Gastrocnemius medialis (tissue), 4 donors: ENCODE measurements around the gene PPP1R16B. TPM values are rescaled to one million over a fixed set of nuclear protein-coding genes. Genes with fewer than 3 reads are reported as not detected.

Source experiments
- ATAC-seq, 2 donors: fragments of 150-250 bp; one replicate each; pipeline ENCODE4 v1.9.1; 2016
- DNase-seq, 2 donors: peaks; one replicate each; pipeline ENCODE4 v3.0.0-alpha.2; 2019
- H3K27ac ChIP-seq, 4 donors: fragments of 200-600 bp; sonication (generic); 1 replicate in 1 of 4; 2 replicates in 3 of 4; pipeline ENCODE4 v1.5.1; 2016 to 2018; ENCODE audit warnings: mild to moderate bottlenecking in 2 of 4, moderate library complexity in 1 of 4
- H3K27me3 ChIP-seq, 3 donors: fragments of 200-600 bp; sonication (generic) in 2 of 3; 1 replicate in 1 of 3; 2 replicates in 2 of 3; pipeline versions ENCODE4 v1.5.1 to v1.6.0; 2016 to 2019; ENCODE audit warnings: mild to moderate bottlenecking in 1 of 3, moderate library complexity in 1 of 3
- H3K36me3 ChIP-seq, 2 donors: fragments of 200-600 bp; sonication (generic) in 1 of 2; one replicate each; pipeline ENCODE4 v1.5.1; 2017 to 2018
- H3K4me1 ChIP-seq, 2 donors: fragments of 200-600 bp; sonication (generic) in 1 of 2; one replicate each; pipeline ENCODE4 v1.5.1; 2016 to 2017; ENCODE audit warnings: mild to moderate bottlenecking in 2 of 2
- H3K4me3 ChIP-seq, 4 donors: fragments of 200-600 bp; sonication (generic) in 3 of 4; 1 replicate in 1 of 4; 2 replicates in 3 of 4; pipeline ENCODE4 v1.5.1; 2016 to 2019; ENCODE audit warnings: mild to moderate bottlenecking in 2 of 4
- H3K9me3 ChIP-seq, 3 donors: fragments of 200-600 bp; sonication (generic) in 2 of 3; 1 replicate in 1 of 3; 2 replicates in 2 of 3; pipeline ENCODE4 v1.5.1; 2016 to 2019
- POLR2A ChIP-seq, 2 donors: fragments of 450-650 bp; IDR thresholded peaks; one replicate each; pipeline ENCODE4 v1.6.1; 2017; ENCODE audit warnings: antibody characterized with exemption in 2 of 2, mild to moderate bottlenecking in 2 of 2, moderate library complexity in 2 of 2
- in situ Hi-C, 4 donors: fragments of 200-750 bp; cut with MboI; loops; one replicate each; pipeline versions ENCODE4 v1.15.0 to v1.8.0; 2017; ENCODE audit warnings: low sequenced_read_pairs in 4 of 4
- intact Hi-C: fragments of 100-400 bp; cut with DNase I; formaldehyde crosslinking; loops from one replicate; pipeline ENCODE4 v1.15.1; 2023; ENCODE audit warnings: low total_unique reads
- total RNA-seq, 4 donors: library from RNA; depleted of rRNA; stranded (reverse); fragments of >200 nt; gene quantifications; one replicate each; pipeline versions ENCODE4 v1.1.0 to v1.2.3, GENCODE V29; 2016
- TF ChIP-seq, protein P1 (sequence below), 5 experiments: fragments of 450-650 bp in 3 of 5; fragments of 200-600 bp in 2 of 5; sonication (generic) in 2 of 5; IDR thresholded peaks in 4 of 5; conservative IDR thresholded peaks in 1 of 5; 1 replicate in 4 of 5; 2 replicates in 1 of 5; pipeline ENCODE4 v1.5.1; 2016 to 2019; ENCODE audit warnings: antibody characterized with exemption in 5 of 5, mild to moderate bottlenecking in 3 of 5, moderate library complexity in 3 of 5

PPP1R16B gene
- total RNA-seq, 4 donors from 2014 or later = 0.16 to 2.4 (median 0.59) TPM

DNA sequence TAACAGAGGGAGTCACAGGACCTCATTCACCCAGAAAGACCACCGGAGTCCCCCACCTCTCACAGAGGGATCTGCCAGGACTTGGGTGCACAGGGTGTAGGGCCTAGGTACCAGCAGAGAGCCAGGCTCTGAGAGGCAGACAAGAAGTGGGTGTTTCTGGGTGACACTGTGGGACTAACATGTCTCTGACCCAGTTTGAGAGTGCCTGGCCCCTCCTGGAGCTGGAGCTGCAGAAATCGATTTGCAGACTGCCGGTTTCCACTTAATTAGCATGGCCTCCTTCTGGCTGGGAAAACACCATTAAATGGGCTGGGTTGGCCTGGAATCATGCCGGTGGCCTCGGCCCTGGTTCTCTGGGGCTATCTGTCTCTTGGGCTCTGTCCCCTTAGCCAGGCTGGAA lies 59.2 kb downstream of the PPP1R16B start:
- DNase-seq (no peak), ATAC-seq (no peak)
- TF ChIP-seq, protein P1, sequence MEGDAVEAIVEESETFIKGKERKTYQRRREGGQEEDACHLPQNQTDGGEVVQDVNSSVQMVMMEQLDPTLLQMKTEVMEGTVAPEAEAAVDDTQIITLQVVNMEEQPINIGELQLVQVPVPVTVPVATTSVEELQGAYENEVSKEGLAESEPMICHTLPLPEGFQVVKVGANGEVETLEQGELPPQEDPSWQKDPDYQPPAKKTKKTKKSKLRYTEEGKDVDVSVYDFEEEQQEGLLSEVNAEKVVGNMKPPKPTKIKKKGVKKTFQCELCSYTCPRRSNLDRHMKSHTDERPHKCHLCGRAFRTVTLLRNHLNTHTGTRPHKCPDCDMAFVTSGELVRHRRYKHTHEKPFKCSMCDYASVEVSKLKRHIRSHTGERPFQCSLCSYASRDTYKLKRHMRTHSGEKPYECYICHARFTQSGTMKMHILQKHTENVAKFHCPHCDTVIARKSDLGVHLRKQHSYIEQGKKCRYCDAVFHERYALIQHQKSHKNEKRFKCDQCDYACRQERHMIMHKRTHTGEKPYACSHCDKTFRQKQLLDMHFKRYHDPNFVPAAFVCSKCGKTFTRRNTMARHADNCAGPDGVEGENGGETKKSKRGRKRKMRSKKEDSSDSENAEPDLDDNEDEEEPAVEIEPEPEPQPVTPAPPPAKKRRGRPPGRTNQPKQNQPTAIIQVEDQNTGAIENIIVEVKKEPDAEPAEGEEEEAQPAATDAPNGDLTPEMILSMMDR (IDR thresholded peaks at IDR 0.05 in 4 of 5, conservative IDR thresholded peaks at IDR 0.05 in 1 of 5) = no peak
- TF ChIP-seq POLR2A (IDR thresholded peaks at IDR 0.05) = no peak
- Histone ChIP-seq H3K4me1 (no peaks in the 10 kb centered on the region), H3K27me3 (no peaks in the 10 kb centered on the region), H3K4me3 (no peak overlapping the region), H3K9me3 (no peaks in the 10 kb centered on the region), H3K27ac (no peak overlapping the region), H3K36me3 (no peaks in the 10 kb centered on the region)
- in situ Hi-C loops = no loop called here
- intact Hi-C loops = no loop called here

DNA sequence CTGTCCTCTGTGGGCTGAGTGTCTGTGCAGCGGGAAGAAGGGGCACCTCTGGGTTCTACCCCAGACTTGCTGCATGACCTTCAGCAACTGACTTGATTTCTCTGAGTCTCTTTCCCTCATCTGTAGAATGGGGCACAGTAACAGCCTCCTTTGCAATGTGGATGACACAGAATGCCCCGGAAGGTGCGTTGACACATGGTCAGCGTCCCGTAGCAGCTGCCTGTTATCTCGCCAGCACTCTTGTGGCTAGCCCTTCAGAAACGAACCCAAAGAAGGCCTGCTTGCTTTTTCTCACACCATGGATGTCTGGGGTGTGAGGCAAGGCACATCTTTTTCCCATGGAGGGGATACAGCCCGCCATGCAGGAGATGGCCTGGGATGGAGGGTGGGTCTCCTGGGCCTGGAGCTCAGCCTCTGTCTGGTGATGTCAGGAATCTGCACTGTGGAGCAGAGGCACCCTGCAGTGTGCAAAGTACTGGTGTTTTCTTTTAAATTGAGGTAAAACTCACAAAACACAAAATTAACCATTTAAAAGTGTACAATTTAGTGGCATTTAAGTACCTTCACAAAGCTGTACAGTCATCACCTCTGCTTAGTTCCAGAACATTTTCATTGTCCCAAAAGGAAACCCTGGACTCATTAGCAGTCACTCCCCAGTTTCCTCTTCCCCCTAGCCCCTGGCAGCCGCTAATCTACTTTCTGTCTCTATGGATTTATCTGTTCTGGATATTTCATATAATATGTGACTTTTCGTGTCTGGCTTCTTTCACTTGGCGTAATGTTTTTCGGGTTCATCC lies 61.0 kb downstream of the PPP1R16B start:
- no peak overlapping the region for H3K4me3 ChIP-seq
- peak overlapping the region in 2 of 4 donors; percentile 25 to 54 for H3K27ac ChIP-seq
- intact Hi-C loops = no loop called here

DNA sequence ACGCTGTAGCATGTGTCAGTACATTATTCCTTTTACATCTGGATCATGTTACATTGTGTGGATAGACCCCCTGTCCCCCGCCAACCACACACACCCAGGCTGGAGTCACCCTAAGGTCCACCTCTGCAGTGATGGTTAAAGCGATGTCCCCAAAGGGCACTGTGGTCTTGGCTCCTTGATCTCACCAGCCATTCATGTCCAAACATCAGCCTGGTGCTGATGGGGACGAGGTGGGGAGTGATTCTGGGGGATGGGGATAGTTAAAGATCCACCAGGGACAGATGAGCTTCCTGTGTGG lies 61.5 kb downstream of the PPP1R16B start:
- Histone ChIP-seq H3K36me3 (no peaks in the 10 kb centered on the region), H3K27ac (peak overlapping the region in 1 of 4 donors; percentile 3), H3K9me3 (no peaks in the 10 kb centered on the region), H3K27me3 (no peaks in the 10 kb centered on the region), H3K4me1 (peaks cover 0 to 4% of the 10 kb centered on the region in 2 donors), H3K4me3 (no peak overlapping the region)
- ATAC-seq = no peak
- in situ Hi-C loops (no loop called here), intact Hi-C loops (no loop called here)
- DNase-seq = no peak
- TF ChIP-seq, protein P1 (IDR thresholded peaks at IDR 0.05 in 4 of 5, conservative IDR thresholded peaks at IDR 0.05 in 1 of 5) = no peak
- TF ChIP-seq POLR2A (IDR thresholded peaks at IDR 0.05) = no peak

More for the DNA sequence above, 61.0 kb downstream of the PPP1R16B start:
- Histone ChIP-seq H3K36me3 (no peaks in the 10 kb centered on the region), H3K4me1 (peaks cover 0 to 4% of the 10 kb centered on the region in 2 donors), H3K27me3 (no peaks in the 10 kb centered on the region), H3K9me3 (no peaks in the 10 kb centered on the region)
- DNase-seq (no peak), ATAC-seq (no peak)
- in situ Hi-C loops = no loop called here
- TF ChIP-seq POLR2A (IDR thresholded peaks at IDR 0.05) = no peak
- TF ChIP-seq, protein P1 (IDR thresholded peaks at IDR 0.05 in 4 of 5, conservative IDR thresholded peaks at IDR 0.05 in 1 of 5) = no peak

DNA sequence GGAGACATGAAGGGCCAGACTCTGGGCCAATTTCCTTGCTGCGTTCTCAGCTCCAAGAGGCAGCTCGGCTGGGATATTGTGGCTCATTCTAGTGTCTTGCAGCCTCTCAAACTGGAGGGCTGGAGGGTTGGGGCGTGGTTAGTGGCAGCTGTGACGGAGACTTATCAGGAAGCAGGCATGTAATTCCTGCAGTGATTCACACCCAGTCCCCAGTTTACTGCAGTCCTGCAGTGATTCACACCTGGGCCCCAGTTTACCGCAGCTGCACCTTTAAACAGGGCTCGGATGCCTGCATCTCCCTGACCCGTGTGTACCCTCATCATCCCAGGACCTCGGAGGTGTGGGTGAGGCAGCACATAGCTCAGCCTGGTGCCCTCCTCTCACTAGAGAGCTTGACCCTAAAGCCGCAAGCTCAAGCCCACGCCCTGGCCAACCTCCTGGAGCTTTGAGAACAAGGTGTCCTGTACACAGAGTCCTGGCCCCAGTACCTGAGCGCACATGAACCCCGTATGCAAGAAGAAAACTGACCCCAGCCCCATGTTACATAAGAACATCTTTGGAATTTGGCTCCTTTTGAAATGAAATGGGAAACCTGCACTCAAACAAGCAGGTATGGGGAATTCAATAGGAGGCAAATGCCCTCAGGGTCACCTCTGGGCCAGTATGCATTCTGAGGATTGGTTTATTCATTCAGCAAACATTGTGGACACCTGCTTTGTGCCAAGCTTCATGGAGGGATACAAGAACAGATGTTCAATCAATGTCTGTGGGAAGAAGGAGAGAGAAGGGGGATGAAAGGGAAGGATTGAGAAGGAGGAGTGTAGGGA lies 65.4 kb downstream of the PPP1R16B start:
- peaks cover 0 to 8% of the 10 kb centered on the region in 2 donors for H3K4me1 ChIP-seq
- TF ChIP-seq POLR2A (IDR thresholded peaks at IDR 0.05) = no peak
- H3K9me3 ChIP-seq = no peaks in the 10 kb centered on the region
- H3K27me3 ChIP-seq = peaks cover 0 to 2% (median 0%) of the 10 kb centered on the region in 3 donors
- ATAC-seq = peak in 1 of 2 donors; percentile 18
- intact Hi-C loops = no loop called here
- no peak overlapping the region for H3K27ac ChIP-seq
- H3K4me3 ChIP-seq = no peak overlapping the region
- in situ Hi-C loops = no loop called here
- no peak for DNase-seq
- H3K36me3 ChIP-seq = no peaks in the 10 kb centered on the region

DNA sequence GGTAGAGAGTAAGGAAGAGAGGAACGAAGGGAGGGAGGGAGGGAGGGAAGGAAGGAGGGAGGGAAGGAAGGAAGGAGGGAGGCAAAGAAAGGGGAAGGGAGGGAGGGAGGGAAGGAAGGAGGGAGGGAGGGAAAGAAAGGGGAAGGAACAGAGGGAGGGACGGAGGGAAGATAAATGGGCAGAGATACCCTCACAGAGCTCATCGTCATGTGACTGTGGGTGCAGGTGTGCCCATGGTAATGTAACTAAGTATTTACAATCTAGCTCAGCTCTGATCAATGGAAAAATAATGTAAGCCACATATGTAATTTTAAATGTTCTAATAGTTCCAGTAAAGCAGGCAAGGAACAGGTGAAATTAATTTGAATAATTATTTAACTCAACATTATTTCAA lies 66.1 kb downstream of the PPP1R16B start:
- Histone ChIP-seq H3K4me1 (peaks cover 0 to 8% of the 10 kb centered on the region in 2 donors), H3K9me3 (no peaks in the 10 kb centered on the region), H3K36me3 (no peaks in the 10 kb centered on the region), H3K27me3 (peaks cover 0 to 2% (median 0%) of the 10 kb centered on the region in 3 donors), H3K27ac (no peak overlapping the region), H3K4me3 (no peak overlapping the region)
- DNase-seq (no peak), ATAC-seq (no peak)
- in situ Hi-C loops = no loop called here
- TF ChIP-seq, protein P1 (IDR thresholded peaks at IDR 0.05 in 4 of 5, conservative IDR thresholded peaks at IDR 0.05 in 1 of 5) = no peak
- TF ChIP-seq POLR2A (IDR thresholded peaks at IDR 0.05) = no peak
- intact Hi-C loops = no loop called here
